Activated B cell treated with CpG ODN at 0.5 μM for 24 hours (primary cell): Measurements from ENCODE around the gene HES5. TPM values are rescaled to one million over a fixed set of nuclear protein-coding genes. Genes with fewer than 3 reads are reported as not detected.

Source experiments
- ATAC-seq: fragments of 200-7000 bp; cut with Tn5 transposase; one replicate; pipeline ENCODE4 v1.10.0; 2021; ENCODE audit warnings: low read depth, mild to moderate bottlenecking, moderate library complexity
- CTCF ChIA-PET: fragments of 350-600 bp; sonication (Branson Sonifier 250); formaldehyde crosslinking; loops from one replicate; lab custom pipeline; 2021; ENCODE audit warnings: antibody characterized with exemption; lab: Charles Lee
- POLR2A ChIA-PET: fragments of 350-600 bp; sonication (Branson Sonifier 250); formaldehyde crosslinking; loops from one replicate; lab custom pipeline; 2021; ENCODE audit warnings: antibody characterized with exemption; lab: Charles Lee
- DNase-seq: peaks from one replicate; pipeline ENCODE4 v3.0.0; 2022
- H3K27ac Mint-ChIP-seq: one replicate; pipeline ENCODE4 v1.8.0; 2020; ENCODE audit warnings: mixed read lengths
- H3K27me3 Mint-ChIP-seq: one replicate; pipeline ENCODE4 v1.8.0; 2021; ENCODE audit warnings: mixed read lengths
- H3K36me3 Mint-ChIP-seq: one replicate; pipeline ENCODE4 v1.8.0; 2021; ENCODE audit warnings: low read depth, mixed read lengths
- H3K4me1 Mint-ChIP-seq: one replicate; pipeline ENCODE4 v1.8.0; 2021; ENCODE audit warnings: mixed read lengths
- H3K4me3 Mint-ChIP-seq: one replicate; pipeline ENCODE4 v1.8.0; 2020; ENCODE audit warnings: mild to moderate bottlenecking, mixed read lengths
- H3K9me3 Mint-ChIP-seq: one replicate; pipeline ENCODE4 v1.8.0; 2020; ENCODE audit warnings: mixed read lengths
- intact Hi-C: fragments of 100-400 bp; cut with micrococcal nuclease; formaldehyde crosslinking; loops from one replicate; pipeline ENCODE4 v1.15.1; 2024
- total RNA-seq: library from RNA; stranded (reverse); gene quantifications from 2 replicates; pipeline ENCODE4 v1.2.3, GENCODE V29; 2022
- TF ChIP-seq, protein P1 (sequence below): fragments of 200-600 bp; IDR thresholded peaks from one replicate; pipeline ENCODE4 v1.8.0; 2022; ENCODE audit warnings: antibody characterized with exemption, mild to moderate bottlenecking

Gene HES5
- total RNA-seq, 1 donor from 2014 or later, result not detected

DNA sequence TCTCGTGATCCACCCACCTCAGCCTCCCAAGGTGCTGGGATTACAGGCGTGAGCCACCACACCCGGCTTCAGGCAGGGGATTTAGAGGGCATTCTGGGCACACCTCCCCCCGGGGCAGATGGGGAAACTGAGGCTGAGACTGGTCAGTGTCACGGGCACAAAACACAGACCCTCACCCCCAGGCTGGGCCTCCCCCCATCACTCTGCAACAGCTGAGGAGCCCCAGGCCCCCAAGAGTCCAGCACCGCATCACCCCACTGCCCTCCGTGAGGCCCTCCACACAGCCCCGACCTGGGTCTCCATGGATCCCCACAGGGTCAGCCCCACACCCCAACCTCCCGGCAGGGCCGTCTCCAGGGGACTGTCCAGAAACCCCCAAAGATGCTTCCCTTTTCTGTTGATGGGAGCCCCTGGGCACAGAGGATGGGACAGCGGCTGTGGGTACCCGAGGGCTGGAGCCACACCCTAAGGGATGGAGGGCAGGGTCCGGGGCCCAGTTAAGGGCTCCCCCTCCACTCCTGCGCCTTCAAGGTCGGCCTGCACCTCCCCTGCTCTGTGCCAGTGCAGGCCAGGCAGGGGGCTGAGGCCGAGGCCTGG lies 37.1 kb upstream of the HES5 start:
- TF ChIP-seq, protein P1, sequence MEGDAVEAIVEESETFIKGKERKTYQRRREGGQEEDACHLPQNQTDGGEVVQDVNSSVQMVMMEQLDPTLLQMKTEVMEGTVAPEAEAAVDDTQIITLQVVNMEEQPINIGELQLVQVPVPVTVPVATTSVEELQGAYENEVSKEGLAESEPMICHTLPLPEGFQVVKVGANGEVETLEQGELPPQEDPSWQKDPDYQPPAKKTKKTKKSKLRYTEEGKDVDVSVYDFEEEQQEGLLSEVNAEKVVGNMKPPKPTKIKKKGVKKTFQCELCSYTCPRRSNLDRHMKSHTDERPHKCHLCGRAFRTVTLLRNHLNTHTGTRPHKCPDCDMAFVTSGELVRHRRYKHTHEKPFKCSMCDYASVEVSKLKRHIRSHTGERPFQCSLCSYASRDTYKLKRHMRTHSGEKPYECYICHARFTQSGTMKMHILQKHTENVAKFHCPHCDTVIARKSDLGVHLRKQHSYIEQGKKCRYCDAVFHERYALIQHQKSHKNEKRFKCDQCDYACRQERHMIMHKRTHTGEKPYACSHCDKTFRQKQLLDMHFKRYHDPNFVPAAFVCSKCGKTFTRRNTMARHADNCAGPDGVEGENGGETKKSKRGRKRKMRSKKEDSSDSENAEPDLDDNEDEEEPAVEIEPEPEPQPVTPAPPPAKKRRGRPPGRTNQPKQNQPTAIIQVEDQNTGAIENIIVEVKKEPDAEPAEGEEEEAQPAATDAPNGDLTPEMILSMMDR, result no peak

DNA sequence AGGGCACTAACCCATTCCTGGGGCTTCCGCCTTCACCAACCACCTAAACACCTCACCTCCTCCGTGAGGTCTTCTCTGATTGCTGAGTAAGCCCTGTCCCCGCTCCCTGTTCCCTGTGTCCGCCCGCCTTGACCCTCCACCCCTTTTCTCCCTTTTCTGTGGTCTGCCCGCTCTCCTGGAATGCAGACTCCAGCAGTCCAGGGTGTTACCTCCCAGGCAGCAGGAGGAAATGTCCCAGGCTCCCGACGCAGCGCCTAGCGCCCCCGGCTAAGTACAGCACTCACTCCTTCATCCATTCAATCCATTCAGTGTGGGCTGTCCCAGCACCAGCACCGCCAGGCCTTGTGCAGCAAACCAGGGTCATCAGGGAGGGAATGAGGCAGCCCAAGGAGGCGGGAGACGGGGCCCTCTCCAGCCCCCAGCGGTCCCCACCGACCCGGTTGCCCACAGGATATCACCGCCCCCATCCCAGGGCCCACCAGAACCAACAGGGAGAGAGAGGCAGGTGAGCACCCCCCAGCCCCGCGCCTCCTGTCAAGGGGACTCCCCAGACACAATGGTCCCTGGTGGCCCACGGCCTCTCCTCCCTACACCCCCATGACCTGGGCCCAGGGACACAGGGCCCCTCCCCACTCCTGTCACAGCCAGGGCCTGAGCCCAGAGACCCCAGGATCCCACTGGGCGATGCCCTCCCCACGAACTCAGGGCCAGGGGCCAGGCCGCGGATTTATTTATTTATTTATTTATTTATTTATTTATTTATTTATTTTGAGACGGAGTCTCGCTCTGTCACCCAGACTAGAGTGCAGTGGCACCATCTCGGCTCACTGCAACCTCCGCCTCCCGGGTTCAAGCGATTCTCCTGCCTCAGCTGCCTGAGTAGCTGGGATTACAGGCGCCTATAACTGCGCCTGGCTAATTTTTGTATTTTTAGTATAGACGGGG lies 36.3 kb upstream of the HES5 start:
- peaks cover 2% of the 10 kb centered on the region for H3K4me1 Mint-ChIP-seq
- no peak overlapping the region for H3K27ac Mint-ChIP-seq
- ATAC-seq (no peak), DNase-seq (no peak)
- H3K9me3 Mint-ChIP-seq, result no peaks in the 10 kb centered on the region
- H3K4me3 Mint-ChIP-seq, result no peak overlapping the region
- H3K36me3 Mint-ChIP-seq, result peaks cover 14% of the 10 kb centered on the region
- ChIA-PET CTCF (no interaction called here), POLR2A (interaction anchor here (1.7 kb wide), 1 partner anchor 19 kb away, joined by 8 read pairs; no protein-coding TSS in a partner anchor)
- intact Hi-C loops, result no loop called here
- H3K27me3 Mint-ChIP-seq, result no peaks in the 10 kb centered on the region
- TF ChIP-seq, protein P1, result no peak

More for the DNA sequence above, 37.1 kb upstream of the HES5 start:
- no peaks in the 10 kb centered on the region for H3K4me1 Mint-ChIP-seq
- ChIA-PET CTCF (no interaction called here), POLR2A (no interaction called here)
- no peak overlapping the region for H3K4me3 Mint-ChIP-seq
- H3K27me3 Mint-ChIP-seq, result no peaks in the 10 kb centered on the region
- H3K27ac Mint-ChIP-seq, result no peak overlapping the region
- ATAC-seq (no peak), DNase-seq (no peak)
- peaks cover 11% of the 10 kb centered on the region for H3K36me3 Mint-ChIP-seq
- H3K9me3 Mint-ChIP-seq, result no peaks in the 10 kb centered on the region
- intact Hi-C loops, result no loop called here

DNA sequence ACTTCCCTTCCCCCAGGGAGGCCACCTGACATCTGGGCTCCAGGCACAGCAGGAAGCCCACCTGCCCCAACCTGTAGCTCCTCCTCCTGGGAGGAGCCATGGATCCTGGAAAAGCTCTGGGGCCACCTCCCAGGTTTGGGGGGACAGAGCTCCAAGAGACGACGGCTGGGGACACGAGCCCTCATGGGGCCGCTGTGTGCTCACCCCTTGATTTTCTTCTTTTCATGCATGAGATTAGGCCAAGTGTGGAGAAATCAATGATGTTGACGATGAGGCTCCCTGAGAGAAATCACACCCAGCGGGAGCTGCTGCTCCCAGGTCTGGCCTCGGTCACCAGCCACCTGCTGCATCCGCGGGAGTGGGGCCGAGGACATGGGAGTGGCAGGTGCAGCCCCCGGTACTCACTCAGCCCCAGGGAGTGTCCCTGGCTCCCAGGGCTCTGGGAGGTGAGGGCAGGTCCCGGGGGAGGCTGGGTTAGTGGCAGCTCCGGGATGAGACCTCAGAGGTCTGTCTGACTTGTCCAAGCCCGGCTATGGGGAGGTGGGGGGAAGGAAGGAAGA lies 34.8 kb upstream of the HES5 start:
- DNase-seq, result no peak
- CTCF ChIA-PET, result no interaction called here
- H3K4me1 Mint-ChIP-seq, result peaks cover 4% of the 10 kb centered on the region
- no peak overlapping the region for H3K4me3 Mint-ChIP-seq
- ATAC-seq, result no peak
- TF ChIP-seq, protein P1, result no peak
- H3K9me3 Mint-ChIP-seq, result no peaks in the 10 kb centered on the region
- POLR2A ChIA-PET, result interaction anchor here (0.8 to 1.7 kb wide), 3 partner anchors 9 to 38 kb away, joined by 3 to 8 read pairs (median 6); partner anchors contain the start of genes PANK4 and TNFRSF14
- intact Hi-C loops, result no loop called here
- H3K27me3 Mint-ChIP-seq, result no peaks in the 10 kb centered on the region
- no peak overlapping the region for H3K27ac Mint-ChIP-seq
- peaks cover 27% of the 10 kb centered on the region for H3K36me3 Mint-ChIP-seq

DNA sequence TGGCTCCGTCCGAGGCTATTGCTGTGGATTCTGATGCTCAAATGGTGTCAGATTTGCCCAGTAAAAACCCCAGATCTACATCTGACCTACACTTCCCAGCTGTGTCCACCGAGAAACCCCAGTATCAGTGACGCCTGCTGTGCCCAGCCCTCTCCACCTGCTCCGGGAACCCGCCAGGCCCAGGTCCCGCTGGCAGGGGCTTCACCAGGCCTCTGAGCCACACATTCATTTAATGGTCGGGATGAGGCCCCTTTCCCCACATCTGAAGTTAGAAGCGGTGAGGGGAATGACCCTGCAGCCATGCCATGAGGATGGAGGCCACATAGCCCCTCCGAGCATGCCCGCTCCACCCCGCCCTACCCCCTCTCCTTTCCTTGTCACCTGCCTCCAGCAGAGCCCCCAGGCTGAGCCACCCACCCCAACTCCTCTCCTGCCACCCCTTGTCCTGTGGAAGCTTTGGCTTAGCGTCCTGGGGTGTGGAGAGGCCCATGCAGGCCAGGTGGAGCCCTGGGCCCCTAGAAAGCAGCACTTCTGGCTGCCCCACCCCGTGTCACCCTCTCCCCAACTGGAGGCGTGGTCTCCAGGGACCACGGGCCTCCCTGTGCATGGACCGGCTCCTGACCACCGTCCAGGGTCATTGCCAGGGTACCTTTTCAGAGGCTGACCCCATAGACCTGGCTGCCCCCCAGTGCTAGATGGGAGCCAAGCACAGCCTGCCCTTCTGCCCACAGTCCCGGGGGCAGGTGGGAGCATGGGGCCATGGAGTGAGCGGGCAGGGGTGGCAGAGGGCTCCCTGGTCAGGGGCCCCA lies 34.1 kb upstream of the HES5 start:
- no peak for DNase-seq
- TF ChIP-seq, protein P1, result no peak
- no peaks in the 10 kb centered on the region for H3K27me3 Mint-ChIP-seq
- ChIA-PET POLR2A (interaction anchor here (1.6 to 1.7 kb wide), 2 partner anchors 8 to 21 kb away, joined by 6 to 8 read pairs; partner anchors contain the start of gene TNFRSF14), CTCF (no interaction called here)
- peaks cover 4% of the 10 kb centered on the region for H3K4me1 Mint-ChIP-seq
- intact Hi-C loops, result no loop called here
- ATAC-seq, result no peak
- H3K4me3 Mint-ChIP-seq, result no peak overlapping the region
- H3K36me3 Mint-ChIP-seq, result peaks cover 31% of the 10 kb centered on the region
- H3K9me3 Mint-ChIP-seq, result no peaks in the 10 kb centered on the region
- H3K27ac Mint-ChIP-seq, result no peak overlapping the region
